GM13977 (cell line): Measurements from ENCODE around the gene ABHD12B.

Experiments
- DNase-seq: peaks from one replicate; pipeline ENCODE4 v3.0.0; 2012; ENCODE audit warnings: low spot score
- CTCF ChIP-seq: IDR thresholded peaks from 2 replicates; pipeline ENCODE4 v1.5.1; 2012; ENCODE audit warnings: mild to moderate bottlenecking, control low read depth; ENCODE audit not compliant: insufficient read depth; ENCODE audit errors: extremely low read depth, missing control alignments
- in situ Hi-C: fragments of 300-500 bp; cut with MboI; formaldehyde crosslinking; loops from one replicate; pipeline ENCODE4 v1.12.0; 2022; ENCODE audit warnings: low sequenced_read_pairs, low pct_unique_long_range_greater_than_20kb, mixed read lengths, inconsistent platforms; ENCODE audit not compliant: unreplicated experiment

ABHD12B gene

GRCh38 chr14:50920482-50921230 lies 48.8 kb downstream of the ABHD12B start:
- no peak for DNase-seq
- in situ Hi-C loops: no loop called here
- no peak for TF ChIP-seq CTCF

GRCh38 chr14:50922803-50923202 lies 51.0 kb downstream of the ABHD12B start:
- in situ Hi-C loops: no loop called here
- no peak for DNase-seq
- TF ChIP-seq CTCF: no peak

GRCh38 chr14:50924236-50924635 lies 52.4 kb downstream of the ABHD12B start:
- DNase-seq: no peak
- TF ChIP-seq CTCF: no peak
- in situ Hi-C loops: no loop called here

- no peak for TF ChIP-seq CTCF
- in situ Hi-C loops: no loop called here
- no peak for DNase-seq
Observed at GRCh38 chr14:50924843-50925242, 53.0 kb downstream of the ABHD12B start.

GRCh38 chr14:50926851-50927386 lies 55.1 kb downstream of the ABHD12B start:
- no peak for TF ChIP-seq CTCF
- in situ Hi-C loops: no loop called here
- no peak for DNase-seq

- in situ Hi-C loops: no loop called here
- no peak for DNase-seq
- no peak for TF ChIP-seq CTCF
Observed at GRCh38 chr14:50928002-50928635, 56.3 kb downstream of the ABHD12B start.
